Measurements from ENCODE around the gene ATP6V0A1.

DNA sequence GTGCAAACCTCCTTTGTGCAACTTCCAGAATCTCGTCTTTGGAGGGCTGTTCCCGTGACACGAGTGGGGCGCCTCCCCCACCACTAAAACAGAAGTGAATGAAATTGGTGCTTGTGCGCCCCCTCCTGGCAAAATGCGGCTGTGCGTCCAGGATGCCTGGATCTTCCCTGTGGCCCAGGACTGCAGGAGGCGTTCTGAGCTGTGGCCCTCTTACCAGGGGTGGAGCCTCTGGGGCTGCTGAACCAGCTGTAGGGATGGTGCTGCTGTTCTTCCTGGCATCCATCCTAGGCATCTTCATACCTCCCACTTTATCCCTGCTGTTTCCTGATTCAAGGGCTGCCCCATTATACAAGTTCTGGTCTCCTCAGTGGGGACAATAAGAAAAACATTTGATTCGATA lies 58.8 kb downstream of the ATP6V0A1 start:
- TF ChIP-seq, protein P1, sequence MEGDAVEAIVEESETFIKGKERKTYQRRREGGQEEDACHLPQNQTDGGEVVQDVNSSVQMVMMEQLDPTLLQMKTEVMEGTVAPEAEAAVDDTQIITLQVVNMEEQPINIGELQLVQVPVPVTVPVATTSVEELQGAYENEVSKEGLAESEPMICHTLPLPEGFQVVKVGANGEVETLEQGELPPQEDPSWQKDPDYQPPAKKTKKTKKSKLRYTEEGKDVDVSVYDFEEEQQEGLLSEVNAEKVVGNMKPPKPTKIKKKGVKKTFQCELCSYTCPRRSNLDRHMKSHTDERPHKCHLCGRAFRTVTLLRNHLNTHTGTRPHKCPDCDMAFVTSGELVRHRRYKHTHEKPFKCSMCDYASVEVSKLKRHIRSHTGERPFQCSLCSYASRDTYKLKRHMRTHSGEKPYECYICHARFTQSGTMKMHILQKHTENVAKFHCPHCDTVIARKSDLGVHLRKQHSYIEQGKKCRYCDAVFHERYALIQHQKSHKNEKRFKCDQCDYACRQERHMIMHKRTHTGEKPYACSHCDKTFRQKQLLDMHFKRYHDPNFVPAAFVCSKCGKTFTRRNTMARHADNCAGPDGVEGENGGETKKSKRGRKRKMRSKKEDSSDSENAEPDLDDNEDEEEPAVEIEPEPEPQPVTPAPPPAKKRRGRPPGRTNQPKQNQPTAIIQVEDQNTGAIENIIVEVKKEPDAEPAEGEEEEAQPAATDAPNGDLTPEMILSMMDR (IDR thresholded peaks at IDR 0.05): peak; percentile 82 to 96 (median 92)
- TF ChIP-seq POLR2A (IDR thresholded peaks at IDR 0.05): no peak
